K562 (cell line): Measurements from ENCODE around the gene MGAT5. TPM values are rescaled to one million over a fixed set of nuclear protein-coding genes. Genes with fewer than 3 reads are reported as not detected.

ENCODE experiments used
- ATAC-seq: fragments of 200-7000 bp; cut with Tn5 transposase; 3 replicates; pipeline ENCODE4 v1.9.1; 2020; ENCODE audit warnings: moderate library complexity
- BruUV-seq: library from RNA; stranded (reverse); fragments of 400-500 nt; replicated peaks from 2 replicates; lab custom pipeline; 2021; lab: Mats Ljungman, UMichigan
- CTCF ChIA-PET: fragments of 300-600 bp; formaldehyde crosslinking; extraction: SDS; loops from one replicate; lab custom pipeline; 2021; ENCODE audit warnings: low intra/inter-chr PET ratio; lab: Yijun Ruan, JAX
- POLR2A ChIA-PET: fragments of 300-600, 350-650 bp; sonication (Branson Sonifier 250); formaldehyde crosslinking; extraction: SDS; loops from one replicate; lab custom pipeline; 2021; ENCODE audit warnings: antibody characterized with exemption, inconsistent platforms; lab: Yijun Ruan, JAX
- DNase-seq, 4 experiments: peaks; one replicate each; pipeline versions ENCODE4 v3.0.0 to v3.0.0-alpha.2; 2011 to 2018; ENCODE audit warnings: low spot score in 3 of 4, mixed read lengths in 3 of 4; ENCODE audit errors: extremely low read depth in 1 of 4
- FAIRE-seq: peaks from 2 replicates; lab custom pipeline; 2011; peaks lifted over from hg19 to GRCh38; lab: Jason Lieb, UNC
- H2AFZ ChIP-seq: 2 replicates; pipeline ENCODE4 v1.6.0; 2011; ENCODE audit warnings: low read depth, low read length, control low read depth, inconsistent platforms
- H3K27ac ChIP-seq: fragments of 200-600 bp; 3 replicates; pipeline ENCODE4 v1.8.0; 2011; ENCODE audit warnings: low read depth, mild to moderate bottlenecking, control low read depth, inconsistent platforms, low read length, moderate library complexity, mixed read lengths; ENCODE audit errors: extremely low read depth
- H3K27me3 ChIP-seq, 2 experiments: fragments of 300-600 bp in 1 of 2; 2 replicates in 1 of 2; 3 replicates in 1 of 2; pipeline versions ENCODE4 v1.6.0 to v1.8.0; 2011; ENCODE audit warnings: inconsistent platforms in 2 of 2, low read length in 2 of 2, mild to moderate bottlenecking in 1 of 2, mixed read lengths in 1 of 2, moderate library complexity in 1 of 2; ENCODE audit not compliant: control insufficient read depth in 2 of 2, insufficient read depth in 2 of 2
- H3K36me3 ChIP-seq: fragments of 300-600 bp; 3 replicates; pipeline ENCODE4 v1.8.0; 2011; ENCODE audit warnings: mild to moderate bottlenecking, low read length, inconsistent platforms; ENCODE audit not compliant: control insufficient read depth, insufficient read depth
- H3K4me1 ChIP-seq, 2 experiments: fragments of 200-600 bp in 1 of 2; replicated peaks in 1 of 2; 2 replicates in 1 of 2; 3 replicates in 1 of 2; pipeline versions ENCODE4 v1.5.1 to v1.8.0; 2011; ENCODE audit warnings: inconsistent platforms in 2 of 2, low read length in 2 of 2, mild to moderate bottlenecking in 1 of 2, mixed read lengths in 1 of 2, moderate library complexity in 1 of 2; ENCODE audit not compliant: control insufficient read depth in 2 of 2, insufficient read depth in 2 of 2
- H3K4me2 ChIP-seq: 2 replicates; pipeline ENCODE4 v1.6.1; 2011; ENCODE audit warnings: low read length, control low read depth, inconsistent platforms, mixed read lengths; ENCODE audit not compliant: insufficient read depth
- H3K4me3 ChIP-seq: fragments of 200-600 bp; sonication (generic), shearing (Covaris generic); 2 replicates; pipeline ENCODE4 v1.5.1; 2016; ENCODE audit warnings: control low read depth, inconsistent platforms
- H3K79me2 ChIP-seq: fragments of 200-600 bp; 3 replicates; pipeline ENCODE4 v1.8.0; 2011; ENCODE audit warnings: low read length, inconsistent platforms; ENCODE audit not compliant: control insufficient read depth, insufficient read depth
- H3K9ac ChIP-seq, 2 experiments: 2 replicates each; pipeline versions ENCODE4 v1.6.0 to v1.6.1; 2011; ENCODE audit warnings: low read depth in 2 of 2, low read length in 2 of 2, control low read depth in 1 of 2, inconsistent platforms in 1 of 2, mild to moderate bottlenecking in 1 of 2, mixed read lengths in 1 of 2; ENCODE audit not compliant: insufficient read depth in 1 of 2
- H3K9me1 ChIP-seq: one replicate; pipeline ENCODE4 v1.6.0; 2011; ENCODE audit warnings: inconsistent platforms, mild to moderate bottlenecking, low read length, moderate library complexity; ENCODE audit not compliant: control insufficient read depth, insufficient read depth
- H3K9me3 ChIP-seq: replicated peaks from 2 replicates; pipeline ENCODE4 v1.5.1; 2011; ENCODE audit warnings: low read depth, low read length, inconsistent platforms; ENCODE audit not compliant: control insufficient read depth, insufficient read depth
- H4K20me1 ChIP-seq: replicated peaks from 2 replicates; pipeline ENCODE4 v1.6.1; 2011; ENCODE audit warnings: low read length, inconsistent platforms, mixed read lengths; ENCODE audit not compliant: control insufficient read depth, insufficient read depth
- ATF1 ChIP-seq, 2 experiments: fragments of 450-650 bp in 1 of 2; IDR thresholded peaks; 2 replicates each; pipeline ENCODE4 v1.6.1; 2016; ENCODE audit warnings: missing compliant biosample characterization in 1 of 2, missing genetic modification characterization in 1 of 2
- CBFA2T2 ChIP-seq: fragments of 450-650 bp; conservative IDR thresholded peaks from 2 replicates; pipeline ENCODE4 v1.6.1; 2017; ENCODE audit warnings: mild to moderate bottlenecking
- CBFA2T3 ChIP-seq: fragments of 450-650 bp; IDR thresholded peaks from 2 replicates; pipeline ENCODE4 v1.6.1; 2017
- HNRNPUL1 ChIP-seq: fragments of 200-400 bp; formaldehyde crosslinking; IDR thresholded peaks from 2 replicates; pipeline ENCODE4 v1.6.1; 2017; ENCODE audit warnings: low read length
- KAT2B ChIP-seq: IDR thresholded peaks from one replicate; pipeline ENCODE4 v1.6.1; 2012; ENCODE audit warnings: low read depth, mild to moderate bottlenecking, control low read depth, inconsistent platforms, low read length, moderate library complexity
- NFIC ChIP-seq: fragments of 450-650 bp; IDR thresholded peaks from 2 replicates; pipeline ENCODE4 v1.6.1; 2017; ENCODE audit warnings: mild to moderate bottlenecking, inconsistent platforms
- TAL1 ChIP-seq: fragments of 450-650 bp; IDR thresholded peaks from 2 replicates; pipeline ENCODE4 v1.6.1; 2016; ENCODE audit warnings: mild to moderate bottlenecking
- WGBS: fragments of 100-300 bp; shearing (Covaris generic); methylation state at CpG from one replicate; pipeline ENCODE4 v1.1.6; 2016; ENCODE audit warnings: low coverage, mixed read lengths; ENCODE audit not compliant: insufficient coverage; ENCODE audit errors: missing lambda C conversion rate; 5-methylcytosine and 5-hydroxymethylcytosine counted together
- in situ Hi-C: fragments of 300-500 bp; cut with MboI; formaldehyde crosslinking; loops from 4 replicates; pipeline ENCODE4 v1.15.0; 2018; ENCODE audit warnings: inconsistent platforms, mixed read lengths
- intact Hi-C: fragments of 100-400 bp; cut with micrococcal nuclease; formaldehyde crosslinking; loops from 2 replicates; pipeline ENCODE4 v1.14.2; 2022
- polyA plus RNA-seq, 8 experiments: library from polyadenylated mRNA; depleted of rRNA in 4 of 8; stranded (reverse) in 5 of 8; unstranded in 3 of 8; fragments of >200 nt; fragmentation: Nextera tagmentation in 2 of 8; fragmentation: Illumina TruSeq in 1 of 8; extraction: Ambion mirVana in 2 of 8; extraction: Trizol in 1 of 8; gene quantifications; 2 replicates each; pipeline versions ENCODE4 v1.2.1 to v1.2.3, GENCODE V29; 2011 to 2014; ENCODE audit warnings: inconsistent platforms in 1 of 8, missing spikeins in 1 of 8
- total RNA-seq, 7 experiments: library from RNA; depleted of rRNA in 6 of 7; stranded (reverse); fragments of >200 nt in 6 of 7; fragmentation: Illumina TruSeq in 2 of 7; extraction: Trizol in 2 of 7; gene quantifications; 2 replicates each; pipeline versions ENCODE4 v1.2.1 to v1.2.3, GENCODE V29; 2011 to 2021; ENCODE audit warnings: low replicate concordance in 1 of 7

Gene MGAT5
- total and polyA plus RNA-seq, 9 of the 15 experiments (the other 6 are each of a cell fraction or from before 2014, with no cell fraction given) = 1.6 to 18.6 (median 11.1) TPM

DNA sequence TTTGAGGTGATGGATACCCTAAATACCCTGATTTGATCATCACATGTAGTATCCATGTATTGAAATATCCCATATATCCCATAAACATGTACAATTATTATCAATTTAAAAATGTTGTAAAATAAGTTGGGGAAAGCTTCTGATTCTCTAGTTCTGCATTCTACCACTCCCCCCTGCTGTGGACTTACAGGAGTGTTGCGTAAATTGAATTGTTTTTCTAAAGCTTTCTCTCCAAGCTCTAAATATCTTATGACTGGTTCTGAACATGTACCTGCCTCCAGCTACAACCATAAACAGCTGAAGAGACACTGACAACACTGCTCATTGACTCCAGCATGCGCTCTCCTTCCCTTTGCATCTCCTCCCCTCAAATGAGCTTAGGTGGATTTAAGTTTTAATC is 145.2 kb downstream of the MGAT5 start:
- H3K4me1 ChIP-seq = peaks cover 0 to 4% of the 10 kb centered on the region in 2 experiments; a peak in 2 of 5 replicates
- no peak for FAIRE-seq
- ATAC-seq = no peak
- 91% methylated on average over 2 of the region's 2 CpGs for WGBS
- H3K27ac ChIP-seq = no peak overlapping the region
- no peak overlapping the region for H3K4me2 ChIP-seq
- no peak for DNase-seq
- POLR2A ChIA-PET = no interaction called here
- H3K9me1 ChIP-seq = no peaks in the 10 kb centered on the region
- no peaks in the 10 kb centered on the region for H3K27me3 ChIP-seq
- H3K36me3 ChIP-seq = no peaks in the 10 kb centered on the region
- in situ Hi-C loops = no loop called here
- no peaks in the 10 kb centered on the region for H3K79me2 ChIP-seq
- intact Hi-C loops = no loop called here
- no peak overlapping the region for H3K4me3 ChIP-seq
- H3K9me3 ChIP-seq = no peaks in the 10 kb centered on the region
- no peak overlapping the region for H2AFZ ChIP-seq
- no peak overlapping the region for H3K9ac ChIP-seq
- TF ChIP-seq ATF1 (CRISPR knock-in tag; IDR thresholded peaks at IDR 0.05) (no peak), ATF1 (tag; IDR thresholded peaks at IDR 0.05) (no peak)
- no peaks in the 10 kb centered on the region for H4K20me1 ChIP-seq
- CTCF ChIA-PET = no interaction called here
- BruUV-seq = no TSS peak

DNA sequence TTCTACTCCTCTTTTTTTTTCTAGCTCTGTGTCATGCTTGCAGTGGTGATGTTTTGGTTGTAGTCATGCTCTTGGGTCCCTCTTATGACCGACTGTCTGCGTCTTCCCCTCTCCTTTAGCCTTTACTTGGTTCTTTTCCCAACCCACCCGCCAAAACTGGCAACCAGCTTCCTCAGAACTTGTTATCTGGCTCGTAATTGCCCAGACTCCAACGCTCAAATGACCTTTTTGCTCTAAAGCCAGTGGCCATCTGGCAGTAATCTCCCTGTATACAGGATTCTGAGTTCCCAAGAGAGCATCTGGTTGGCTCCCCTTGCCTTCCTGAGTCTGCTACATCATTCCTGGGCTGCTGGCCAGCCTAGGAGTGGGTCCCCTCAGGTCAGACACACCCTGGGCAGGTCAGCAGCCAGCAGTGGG is 147.2 kb downstream of the MGAT5 start:
- Histone ChIP-seq H3K27me3 (no peaks in the 10 kb centered on the region), H4K20me1 (no peaks in the 10 kb centered on the region), H2AFZ (no peak overlapping the region), H3K36me3 (no peaks in the 10 kb centered on the region), H3K4me1 (peaks cover 0 to 4% of the 10 kb centered on the region in 2 experiments; a peak in 2 of 5 replicates), H3K27ac (no peak overlapping the region), H3K4me2 (no peak overlapping the region), H3K79me2 (no peaks in the 10 kb centered on the region), H3K9ac (no peak overlapping the region), H3K9me1 (no peaks in the 10 kb centered on the region), H3K9me3 (no peaks in the 10 kb centered on the region), H3K4me3 (no peak overlapping the region)
- BruUV-seq = no TSS peak
- ATAC-seq (peak; percentile 35; the same call in 1 of the 3 replicates), DNase-seq (peak in 2 of 4 experiments; percentile 10 to 46), FAIRE-seq (no peak)
- ChIA-PET CTCF (no interaction called here), POLR2A (interaction anchor here (1.3 kb wide), 1 partner anchor 13 kb away, joined by 6 read pairs; no protein-coding TSS in a partner anchor)
- intact Hi-C loops = no loop called here
- TF ChIP-seq CBFA2T2 (peak; percentile 41), CBFA2T3 (peak; percentile 74), HNRNPUL1 (no peak), TAL1 (peak; percentile 30; the same call in 1 of the 2 replicates), NFIC (peak; percentile 17; the same call in 1 of the 2 replicates), KAT2B (no peak)
- in situ Hi-C loops = loop anchor here (25.0 kb wide), 2 partner anchors 289 to 514 kb away; no protein-coding TSS in a partner anchor
- WGBS = 3% methylated on average over 5 of the region's 5 CpGs
